K562 (cell line): Measurements from ENCODE around the gene RNF114. TPM values are rescaled to one million over a fixed set of nuclear protein-coding genes. Genes with fewer than 3 reads are reported as not detected.

Experiments used
- ATAC-seq: fragments of 200-7000 bp; cut with Tn5 transposase; 3 replicates; pipeline ENCODE4 v1.9.1; 2020; ENCODE audit warnings: moderate library complexity
- BruUV-seq: library from RNA; stranded (reverse); fragments of 400-500 nt; replicated peaks from 2 replicates; lab custom pipeline; 2021; lab: Mats Ljungman, UMichigan
- CTCF ChIA-PET: fragments of 300-600 bp; formaldehyde crosslinking; extraction: SDS; loops from one replicate; lab custom pipeline; 2021; ENCODE audit warnings: low intra/inter-chr PET ratio; lab: Yijun Ruan, JAX
- POLR2A ChIA-PET: fragments of 300-600, 350-650 bp; sonication (Branson Sonifier 250); formaldehyde crosslinking; extraction: SDS; loops from one replicate; lab custom pipeline; 2021; ENCODE audit warnings: antibody characterized with exemption, inconsistent platforms; lab: Yijun Ruan, JAX
- DNase-seq, 4 experiments: peaks; one replicate each; pipeline versions ENCODE4 v3.0.0 to v3.0.0-alpha.2; 2011 to 2018; ENCODE audit warnings: low spot score in 3 of 4, mixed read lengths in 3 of 4; ENCODE audit errors: extremely low read depth in 1 of 4
- FAIRE-seq: peaks from 2 replicates; lab custom pipeline; 2011; peaks lifted over from hg19 to GRCh38; lab: Jason Lieb, UNC
- H2AFZ ChIP-seq: 2 replicates; pipeline ENCODE4 v1.6.0; 2011; ENCODE audit warnings: low read depth, low read length, control low read depth, inconsistent platforms
- H3K27ac ChIP-seq: fragments of 200-600 bp; 3 replicates; pipeline ENCODE4 v1.8.0; 2011; ENCODE audit warnings: low read depth, mild to moderate bottlenecking, control low read depth, inconsistent platforms, low read length, moderate library complexity, mixed read lengths; ENCODE audit errors: extremely low read depth
- H3K27me3 ChIP-seq, 2 experiments: fragments of 300-600 bp in 1 of 2; 2 replicates in 1 of 2; 3 replicates in 1 of 2; pipeline versions ENCODE4 v1.6.0 to v1.8.0; 2011; ENCODE audit warnings: inconsistent platforms in 2 of 2, low read length in 2 of 2, mild to moderate bottlenecking in 1 of 2, mixed read lengths in 1 of 2, moderate library complexity in 1 of 2; ENCODE audit not compliant: control insufficient read depth in 2 of 2, insufficient read depth in 2 of 2
- H3K36me3 ChIP-seq: fragments of 300-600 bp; 3 replicates; pipeline ENCODE4 v1.8.0; 2011; ENCODE audit warnings: mild to moderate bottlenecking, low read length, inconsistent platforms; ENCODE audit not compliant: control insufficient read depth, insufficient read depth
- H3K4me1 ChIP-seq, 2 experiments: fragments of 200-600 bp in 1 of 2; replicated peaks in 1 of 2; 2 replicates in 1 of 2; 3 replicates in 1 of 2; pipeline versions ENCODE4 v1.5.1 to v1.8.0; 2011; ENCODE audit warnings: inconsistent platforms in 2 of 2, low read length in 2 of 2, mild to moderate bottlenecking in 1 of 2, mixed read lengths in 1 of 2, moderate library complexity in 1 of 2; ENCODE audit not compliant: control insufficient read depth in 2 of 2, insufficient read depth in 2 of 2
- H3K4me2 ChIP-seq: 2 replicates; pipeline ENCODE4 v1.6.1; 2011; ENCODE audit warnings: low read length, control low read depth, inconsistent platforms, mixed read lengths; ENCODE audit not compliant: insufficient read depth
- H3K4me3 ChIP-seq: fragments of 200-600 bp; sonication (generic), shearing (Covaris generic); 2 replicates; pipeline ENCODE4 v1.5.1; 2016; ENCODE audit warnings: control low read depth, inconsistent platforms
- H3K79me2 ChIP-seq: fragments of 200-600 bp; 3 replicates; pipeline ENCODE4 v1.8.0; 2011; ENCODE audit warnings: low read length, inconsistent platforms; ENCODE audit not compliant: control insufficient read depth, insufficient read depth
- H3K9ac ChIP-seq, 2 experiments: 2 replicates each; pipeline versions ENCODE4 v1.6.0 to v1.6.1; 2011; ENCODE audit warnings: low read depth in 2 of 2, low read length in 2 of 2, control low read depth in 1 of 2, inconsistent platforms in 1 of 2, mild to moderate bottlenecking in 1 of 2, mixed read lengths in 1 of 2; ENCODE audit not compliant: insufficient read depth in 1 of 2
- H3K9me1 ChIP-seq: one replicate; pipeline ENCODE4 v1.6.0; 2011; ENCODE audit warnings: inconsistent platforms, mild to moderate bottlenecking, low read length, moderate library complexity; ENCODE audit not compliant: control insufficient read depth, insufficient read depth
- H3K9me3 ChIP-seq: replicated peaks from 2 replicates; pipeline ENCODE4 v1.5.1; 2011; ENCODE audit warnings: low read depth, low read length, inconsistent platforms; ENCODE audit not compliant: control insufficient read depth, insufficient read depth
- H4K20me1 ChIP-seq: replicated peaks from 2 replicates; pipeline ENCODE4 v1.6.1; 2011; ENCODE audit warnings: low read length, inconsistent platforms, mixed read lengths; ENCODE audit not compliant: control insufficient read depth, insufficient read depth
- E2F6 ChIP-seq, 2 experiments: IDR thresholded peaks; 2 replicates each; pipeline ENCODE4 v1.6.1; 2011; ENCODE audit warnings: borderline replicate concordance in 1 of 2, control low read depth in 1 of 2, low read depth in 1 of 2, low read length in 1 of 2, mild to moderate bottlenecking in 1 of 2, mixed read lengths in 1 of 2, moderate library complexity in 1 of 2; ENCODE audit not compliant: insufficient read depth in 1 of 2, insufficient read length in 1 of 2, poor library complexity in 1 of 2, severe bottlenecking in 1 of 2; ENCODE audit errors: extremely low read depth in 1 of 2
- ETV1 ChIP-seq: fragments of 450-650 bp; conservative IDR thresholded peaks from 2 replicates; pipeline ENCODE4 v1.6.1; 2016; ENCODE audit warnings: missing genetic modification characterization, control low read depth, low read depth, missing compliant biosample characterization
- ETV5 ChIP-seq: sonication (generic); formaldehyde crosslinking; IDR thresholded peaks from 2 replicates; pipeline ENCODE4 v1.4.0; 2020; ENCODE audit warnings: low read depth, mild to moderate bottlenecking, missing genetic modification reagents
- HCFC1 ChIP-seq: IDR thresholded peaks from 2 replicates; pipeline ENCODE4 v1.6.1; 2012; ENCODE audit warnings: low read depth, low read length, improper control_type of control experiment
- HOMEZ ChIP-seq: fragments of 250-450 bp; sonication (Bioruptor Pico); IDR thresholded peaks from 2 replicates; pipeline ENCODE4 v1.4.0; 2020; ENCODE audit warnings: mild to moderate bottlenecking, moderate library complexity
- NFIC ChIP-seq: fragments of 450-650 bp; IDR thresholded peaks from 2 replicates; pipeline ENCODE4 v1.6.1; 2017; ENCODE audit warnings: mild to moderate bottlenecking, inconsistent platforms
- RBM25 ChIP-seq: fragments of 200-400 bp; formaldehyde crosslinking; IDR thresholded peaks from 2 replicates; pipeline ENCODE4 v1.6.1; 2018; ENCODE audit warnings: low read length, low read depth, moderate library complexity; ENCODE audit not compliant: severe bottlenecking
- SPI1 ChIP-seq: IDR thresholded peaks from 2 replicates; pipeline ENCODE4 v1.6.1; 2011; ENCODE audit warnings: low read depth, low read length, control low read depth, borderline replicate concordance
- TBL1XR1 ChIP-seq, 2 experiments: IDR thresholded peaks; 2 replicates each; pipeline ENCODE4 v1.6.1; 2012; ENCODE audit warnings: improper control_type of control experiment in 2 of 2, low read length in 2 of 2, mild to moderate bottlenecking in 1 of 2
- YY1 ChIP-seq, 3 experiments: IDR thresholded peaks; 2 replicates each; pipeline ENCODE4 v1.6.1; 2011; ENCODE audit warnings: low read length in 2 of 3, mild to moderate bottlenecking in 2 of 3, moderate library complexity in 2 of 3, borderline replicate concordance in 1 of 3, control low read depth in 1 of 3, low read depth in 1 of 3; ENCODE audit not compliant: insufficient read depth in 3 of 3, insufficient replicate concordance in 2 of 3, control insufficient read depth in 1 of 3, insufficient read length in 1 of 3; ENCODE audit errors: extremely low read depth in 1 of 3
- ZBTB11 ChIP-seq, 3 experiments: fragments of 200-800 bp in 1 of 3; fragments of 250-450 bp in 1 of 3; fragments of 450-650 bp in 1 of 3; sonication (Bioruptor Pico) in 1 of 3; sonication (Bioruptor generic) in 1 of 3; formaldehyde crosslinking in 1 of 3; IDR thresholded peaks; 2 replicates each; pipeline versions ENCODE4 v1.6.1 to v1.8.0; 2016 to 2022; ENCODE audit warnings: mild to moderate bottlenecking in 2 of 3, missing genetic modification characterization in 2 of 3, missing compliant biosample characterization in 1 of 3, moderate library complexity in 1 of 3
- WGBS: fragments of 100-300 bp; shearing (Covaris generic); methylation state at CpG from one replicate; pipeline ENCODE4 v1.1.6; 2016; ENCODE audit warnings: low coverage, mixed read lengths; ENCODE audit not compliant: insufficient coverage; ENCODE audit errors: missing lambda C conversion rate; 5-methylcytosine and 5-hydroxymethylcytosine counted together
- in situ Hi-C: fragments of 300-500 bp; cut with MboI; formaldehyde crosslinking; loops from 4 replicates; pipeline ENCODE4 v1.15.0; 2018; ENCODE audit warnings: inconsistent platforms, mixed read lengths
- intact Hi-C: fragments of 100-400 bp; cut with micrococcal nuclease; formaldehyde crosslinking; loops from 2 replicates; pipeline ENCODE4 v1.14.2; 2022
- polyA plus RNA-seq, 8 experiments: library from polyadenylated mRNA; depleted of rRNA in 4 of 8; stranded (reverse) in 5 of 8; unstranded in 3 of 8; fragments of >200 nt; fragmentation: Nextera tagmentation in 2 of 8; fragmentation: Illumina TruSeq in 1 of 8; extraction: Ambion mirVana in 2 of 8; extraction: Trizol in 1 of 8; gene quantifications; 2 replicates each; pipeline versions ENCODE4 v1.2.1 to v1.2.3, GENCODE V29; 2011 to 2014; ENCODE audit warnings: inconsistent platforms in 1 of 8, missing spikeins in 1 of 8
- total RNA-seq, 7 experiments: library from RNA; depleted of rRNA in 6 of 7; stranded (reverse); fragments of >200 nt in 6 of 7; fragmentation: Illumina TruSeq in 2 of 7; extraction: Trizol in 2 of 7; gene quantifications; 2 replicates each; pipeline versions ENCODE4 v1.2.1 to v1.2.3, GENCODE V29; 2011 to 2021; ENCODE audit warnings: low replicate concordance in 1 of 7

The RNF114 gene
- total and polyA plus RNA-seq, 9 of the 15 experiments (the other 6 are each of a cell fraction or from before 2014, with no cell fraction given) = 38.6 to 111 (median 62.6) TPM

- no peaks in the 10 kb centered on the region for H3K27me3 ChIP-seq
- H3K4me2 ChIP-seq = no peak overlapping the region
- H3K9me1 ChIP-seq = no peaks in the 10 kb centered on the region
- ChIA-PET CTCF (interaction anchor here (0.7 to 1.4 kb wide), 2 partner anchors 107 to 120 kb away, joined by 3 to 7 read pairs; no protein-coding TSS in a partner anchor), POLR2A (interaction anchor here (0.6 to 1.8 kb wide), 14 partner anchors 10 to 29 kb away, joined by 3 to 9 read pairs (median 4); partner anchors contain the start of genes RNF114 and SNAI1)
- H3K27ac ChIP-seq = peak overlapping the region; percentile 27; the same call in 2 of the 3 replicates
- WGBS = 49% methylated on average over 5 of the region's 5 CpGs
- H3K36me3 ChIP-seq = peaks cover 4% of the 10 kb centered on the region; the same call in 1 of the 3 replicates
- H3K4me3 ChIP-seq = no peak overlapping the region
- intact Hi-C loops (no loop called here), in situ Hi-C loops (no loop called here)
- no peaks in the 10 kb centered on the region for H4K20me1 ChIP-seq
- TSS peak; percentile 33 for BruUV-seq
- H3K4me1 ChIP-seq = peaks cover 14 to 15% of the 10 kb centered on the region in 2 experiments; a peak in 4 of 5 replicates
- no peaks in the 10 kb centered on the region for H3K79me2 ChIP-seq
- H3K9me3 ChIP-seq = no peaks in the 10 kb centered on the region
- DNase-seq (peak; percentile 83 to 87 (median 86)), ATAC-seq (peak; percentile 99), FAIRE-seq (peak; percentile 96)
- peak overlapping the region; percentile 77 for H2AFZ ChIP-seq
- H3K9ac ChIP-seq = no peak overlapping the region
- peak; percentile 50 for TF ChIP-seq HCFC1
- TF ChIP-seq HOMEZ = no peak
- no peak for TF ChIP-seq RBM25
- TF ChIP-seq YY1 (IDR thresholded peaks at IDR 0.05; ENCODE audit: borderline replicate concordance in 1 of 3, control insufficient read depth in 1 of 3, extremely low read depth in 1 of 3, insufficient read depth in 3 of 3, insufficient read length in 1 of 3, insufficient replicate concordance in 2 of 3, low read depth in 1 of 3, low read length in 2 of 3) = peak in 1 of 3 experiments; percentile 67
- 0 out of 6 replicates have a peak, but pooled peaks of 1 of the 3 experiments have one; percentile 18 for TF ChIP-seq ZBTB11 (CRISPR knock-in tag; IDR thresholded peaks at IDR 0.05)
- TF ChIP-seq TBL1XR1 (IDR thresholded peaks at IDR 0.05; ENCODE audit: low read length in 2 of 2) = 0 out of 4 replicates have a peak, but pooled peaks of 1 of the 2 experiments have one; percentile 18
- TF ChIP-seq E2F6 (IDR thresholded peaks at IDR 0.05; ENCODE audit: borderline replicate concordance in 1 of 2, extremely low read depth in 1 of 2, insufficient read depth in 1 of 2, insufficient read length in 1 of 2, low read depth in 1 of 2, low read length in 1 of 2, poor library complexity in 1 of 2, severe bottlenecking in 1 of 2) = peak in 1 of 2 experiments; percentile 47
- peak; percentile 81; the same call in 1 of the 2 replicates for TF ChIP-seq ETV5 (CRISPR knock-in tag)
- TF ChIP-seq ETV1 = peak; percentile 93
- TF ChIP-seq SPI1 = peak; percentile 44; the same call in 1 of the 2 replicates
- TF ChIP-seq NFIC = peak; percentile 16; the same call in 1 of the 2 replicates
These were observed 29.0 kb downstream of the RNF114 start for GRCh38 chr20:49964964-49965780.
